ENCODE results near the gene DDI2. TPM values are rescaled to one million over a fixed set of nuclear protein-coding genes. Genes with fewer than 3 reads are reported as not detected.

DDI2 gene
- total RNA-seq, 1 donor from 2014 or later = 22.5 TPM

- Histone ChIP-seq H3K4me3 (no peak overlapping the region), H3K36me3 (no peaks in the 10 kb centered on the region), H3K27ac (replicated peaks) (peak overlapping the region; percentile 88), H3K4me1 (peaks cover 99% of the 10 kb centered on the region), H3K27me3 (ENCODE audit: low read depth) (no peaks in the 10 kb centered on the region), H3K9me3 (replicated peaks) (no peaks in the 10 kb centered on the region)
- intact Hi-C loops (cut with micrococcal nuclease) = no loop called here
- TF ChIP-seq CTCF (IDR thresholded peaks at IDR 0.05; ENCODE audit: borderline replicate concordance) = no peak
- no peak for DNase-seq
Measured at GRCh38 chr1:15705184-15705566, 87.9 kb downstream of the DDI2 start.

GRCh38 chr1:15706751-15707150, 89.5 kb downstream of the DDI2 start:
- intact Hi-C loops (cut with micrococcal nuclease) = no loop called here
- no peaks in the 10 kb centered on the region for H3K27me3 ChIP-seq (ENCODE audit: low read depth)
- H3K27ac ChIP-seq (replicated peaks) = peak overlapping the region; percentile 88
- H3K36me3 ChIP-seq = no peaks in the 10 kb centered on the region
- TF ChIP-seq CTCF (IDR thresholded peaks at IDR 0.05; ENCODE audit: borderline replicate concordance) = no peak
- H3K9me3 ChIP-seq (replicated peaks) = no peaks in the 10 kb centered on the region
- DNase-seq = no peak
- H3K4me3 ChIP-seq = no peak overlapping the region
- H3K4me1 ChIP-seq = peaks cover 100% of the 10 kb centered on the region

GRCh38 chr1:15707239-15707925, 90.1 kb downstream of the DDI2 start:
- intact Hi-C loops (cut with micrococcal nuclease) = no loop called here
- H3K4me3 ChIP-seq = no peak overlapping the region
- no peaks in the 10 kb centered on the region for H3K27me3 ChIP-seq (ENCODE audit: low read depth)
- no peak for TF ChIP-seq CTCF (IDR thresholded peaks at IDR 0.05; ENCODE audit: borderline replicate concordance)
- peaks cover 100% of the 10 kb centered on the region for H3K4me1 ChIP-seq
- H3K9me3 ChIP-seq (replicated peaks) = no peaks in the 10 kb centered on the region
- no peak for DNase-seq
- H3K27ac ChIP-seq (replicated peaks) = peak overlapping the region; percentile 88
- H3K36me3 ChIP-seq = no peaks in the 10 kb centered on the region

GRCh38 chr1:15708486-15709137, 91.4 kb downstream of the DDI2 start:
- no peak for TF ChIP-seq CTCF (IDR thresholded peaks at IDR 0.05; ENCODE audit: borderline replicate concordance)
- intact Hi-C loops (cut with micrococcal nuclease) = no loop called here
- Histone ChIP-seq H3K27ac (replicated peaks) (peak overlapping the region; percentile 42), H3K4me3 (no peak overlapping the region), H3K4me1 (peaks cover 100% of the 10 kb centered on the region), H3K27me3 (ENCODE audit: low read depth) (no peaks in the 10 kb centered on the region), H3K36me3 (no peaks in the 10 kb centered on the region), H3K9me3 (replicated peaks) (no peaks in the 10 kb centered on the region)
- DNase-seq = no peak

GRCh38 chr1:15709226-15709625, 92.0 kb downstream of the DDI2 start:
- Histone ChIP-seq H3K4me1 (peaks cover 100% of the 10 kb centered on the region), H3K9me3 (replicated peaks) (no peaks in the 10 kb centered on the region), H3K27me3 (ENCODE audit: low read depth) (no peaks in the 10 kb centered on the region), H3K4me3 (no peak overlapping the region), H3K27ac (replicated peaks) (peak overlapping the region; percentile 42), H3K36me3 (no peaks in the 10 kb centered on the region)
- no peak for DNase-seq
- TF ChIP-seq CTCF (IDR thresholded peaks at IDR 0.05; ENCODE audit: borderline replicate concordance) = no peak
- intact Hi-C loops (cut with micrococcal nuclease) = no loop called here
